Measurements from ENCODE around the gene FAM20B. TPM values are rescaled to one million over a fixed set of nuclear protein-coding genes. Genes with fewer than 3 reads are reported as not detected.

Gene FAM20B
- total RNA-seq, 4 donors from 2014 or later = 19.7 to 43.7 (median 32.6) TPM

GRCh38 chr1:179002552-179003345, 22.9 kb upstream of the FAM20B start:
- DNase-seq = peak in 1 of 2 donors; percentile 42
- in situ Hi-C loops (cut with MboI; ENCODE audit: low sequenced_read_pairs in 4 of 4) = loop anchor here (5.0 to 25.0 kb wide), 6 partner anchors 190 to 665 kb away; no protein-coding TSS in a partner anchor
- peak; percentile 79 to 80 for ATAC-seq

GRCh38 chr1:179003512-179004066, 22.1 kb upstream of the FAM20B start:
- no peak for ATAC-seq
- Histone ChIP-seq H3K4me3 (no peak overlapping the region), H3K9me3 (no peaks in the 10 kb centered on the region), H3K4me1 (no peaks in the 10 kb centered on the region), H3K27me3 (no peaks in the 10 kb centered on the region), H3K27ac (no peak overlapping the region), H3K36me3 (no peaks in the 10 kb centered on the region)
- in situ Hi-C loops (cut with MboI; ENCODE audit: low sequenced_read_pairs in 4 of 4) = loop anchor here (5.0 to 25.0 kb wide), 6 partner anchors 191 to 666 kb away; no protein-coding TSS in a partner anchor
- DNase-seq = no peak
- intact Hi-C loops (cut with DNase I; ENCODE audit: low total_unique reads) = loop anchor here (2.0 kb wide), 2 partner anchors 191 to 471 kb away; no protein-coding TSS in a partner anchor
- TF ChIP-seq CTCF (IDR thresholded peaks at IDR 0.05 in 4 of 5, conservative IDR thresholded peaks at IDR 0.05 in 1 of 5) = no peak
- no peak for TF ChIP-seq POLR2A (IDR thresholded peaks at IDR 0.05)

More at GRCh38 chr1:179002552-179003345, 22.9 kb upstream of the FAM20B start:
- H3K27ac ChIP-seq = no peak overlapping the region
- intact Hi-C loops (cut with DNase I; ENCODE audit: low total_unique reads) = loop anchor here (1.0 to 2.0 kb wide), 3 partner anchors 190 to 470 kb away; no protein-coding TSS in a partner anchor
- TF ChIP-seq POLR2A (IDR thresholded peaks at IDR 0.05) (no peak), CTCF (IDR thresholded peaks at IDR 0.05 in 4 of 5, conservative IDR thresholded peaks at IDR 0.05 in 1 of 5) (peak; percentile 91 to 96 (median 95))
- no peaks in the 10 kb centered on the region for H3K27me3 ChIP-seq
- H3K4me1 ChIP-seq = no peaks in the 10 kb centered on the region
- H3K9me3 ChIP-seq = no peaks in the 10 kb centered on the region
- peak overlapping the region in 1 of 4 donors; percentile 42 for H3K4me3 ChIP-seq
- no peaks in the 10 kb centered on the region for H3K36me3 ChIP-seq

- H3K4me3 ChIP-seq = no peak overlapping the region
- no peak for DNase-seq
- H3K9me3 ChIP-seq = no peaks in the 10 kb centered on the region
- no peak for ATAC-seq
- H3K27ac ChIP-seq = no peak overlapping the region
- intact Hi-C loops (cut with DNase I; ENCODE audit: low total_unique reads) (no loop called here), in situ Hi-C loops (cut with MboI; ENCODE audit: low sequenced_read_pairs in 4 of 4) (loop anchor here (10.0 to 25.0 kb wide), 4 partner anchors 242 to 670 kb away; no protein-coding TSS in a partner anchor)
- no peaks in the 10 kb centered on the region for H3K27me3 ChIP-seq
- H3K4me1 ChIP-seq = peaks cover 10 to 11% of the 10 kb centered on the region in 2 donors
- no peaks in the 10 kb centered on the region for H3K36me3 ChIP-seq
- no peak for TF ChIP-seq CTCF (IDR thresholded peaks at IDR 0.05 in 4 of 5, conservative IDR thresholded peaks at IDR 0.05 in 1 of 5)
- TF ChIP-seq POLR2A (IDR thresholded peaks at IDR 0.05) = no peak
Measured at GRCh38 chr1:179007233-179007632, 18.5 kb upstream of the FAM20B start.

- in situ Hi-C loops (cut with MboI; ENCODE audit: low sequenced_read_pairs in 4 of 4) = loop anchor here in 1 of 4 donors (25.0 kb wide), 2 partner anchors 473 to 673 kb away; no protein-coding TSS in a partner anchor
Measured at GRCh38 chr1:179010671-179011070, 15.0 kb upstream of the FAM20B start.

More at GRCh38 chr1:179010671-179011070, 15.0 kb upstream of the FAM20B start:
- TF ChIP-seq CTCF (IDR thresholded peaks at IDR 0.05 in 4 of 5, conservative IDR thresholded peaks at IDR 0.05 in 1 of 5) (no peak), POLR2A (IDR thresholded peaks at IDR 0.05) (no peak)
- Histone ChIP-seq H3K4me1 (peaks cover 10 to 11% of the 10 kb centered on the region in 2 donors), H3K36me3 (no peaks in the 10 kb centered on the region), H3K27ac (no peak overlapping the region), H3K27me3 (no peaks in the 10 kb centered on the region), H3K4me3 (no peak overlapping the region), H3K9me3 (no peaks in the 10 kb centered on the region)
- ATAC-seq = no peak
- no peak for DNase-seq
- intact Hi-C loops (cut with DNase I; ENCODE audit: low total_unique reads) = no loop called here

Data from gastrocnemius medialis (tissue), 4 donors.